ENCODE measurements around the gene PILRA.

Gene PILRA

GRCh38 chr7:100407285-100408180, 34.2 kb downstream of the PILRA start:
- DNase-seq (ENCODE audit: low read depth in 1 of 2, low spot score in 1 of 2), result no peak

GRCh38 chr7:100411101-100411500, 37.8 kb downstream of the PILRA start:
- DNase-seq (ENCODE audit: low read depth in 1 of 2, low spot score in 1 of 2), result no peak

GRCh38 chr7:100413346-100413745, 40.1 kb downstream of the PILRA start:
- DNase-seq (ENCODE audit: low read depth in 1 of 2, low spot score in 1 of 2), result no peak

GRCh38 chr7:100413889-100414288, 40.6 kb downstream of the PILRA start:
- no peak for DNase-seq (ENCODE audit: low read depth in 1 of 2, low spot score in 1 of 2)

- no peak for DNase-seq (ENCODE audit: low read depth in 1 of 2, low spot score in 1 of 2)
Observed at GRCh38 chr7:100415448-100415847, 42.2 kb downstream of the PILRA start.

GRCh38 chr7:100418930-100419659, 45.8 kb downstream of the PILRA start:
- DNase-seq (ENCODE audit: low read depth in 1 of 2, low spot score in 1 of 2), result no peak

- no peak for DNase-seq (ENCODE audit: low read depth in 1 of 2, low spot score in 1 of 2)
Observed at GRCh38 chr7:100419660-100420226, 46.5 kb downstream of the PILRA start.

- no peak for DNase-seq (ENCODE audit: low read depth in 1 of 2, low spot score in 1 of 2)
Observed at GRCh38 chr7:100423315-100423714, 50.0 kb downstream of the PILRA start.

- no peak for DNase-seq (ENCODE audit: low read depth in 1 of 2, low spot score in 1 of 2)
Observed at GRCh38 chr7:100425347-100425746, 52.1 kb downstream of the PILRA start.

- no peak for DNase-seq (ENCODE audit: low read depth in 1 of 2, low spot score in 1 of 2)
Observed at GRCh38 chr7:100426516-100426915, 53.2 kb downstream of the PILRA start.

- DNase-seq (ENCODE audit: low read depth in 1 of 2, low spot score in 1 of 2), result no peak
Observed at GRCh38 chr7:100427762-100428198, 54.5 kb downstream of the PILRA start.

GRCh38 chr7:100428199-100428966, 55.1 kb downstream of the PILRA start, which contains the start of gene ZCWPW1:
TSS of gene ZCWPW1 (minus strand) at chr7:100428703. CDS start at chr7:100420649, 8,054 bp downstream.
- peak; percentile 90 to 94 for DNase-seq (ENCODE audit: low read depth in 1 of 2, low spot score in 1 of 2)

- peak; percentile 100 for DNase-seq (ENCODE audit: low read depth in 1 of 2, low spot score in 1 of 2)
Observed at GRCh38 chr7:100428967-100429636, 55.8 kb downstream of the PILRA start.

- DNase-seq (ENCODE audit: low read depth in 1 of 2, low spot score in 1 of 2), result peak; percentile 92 to 95
Observed at GRCh38 chr7:100429637-100430492, 56.6 kb downstream of the PILRA start, which contains the start of gene MEPCE. TSS of gene MEPCE (plus strand) at chr7:100429831. CDS start at chr7:100430019, 188 bp downstream.

- DNase-seq (ENCODE audit: low read depth in 1 of 2, low spot score in 1 of 2), result no peak
Observed at GRCh38 chr7:100430493-100431285, 57.4 kb downstream of the PILRA start.

GRCh38 chr7:100431286-100431735, 58.0 kb downstream of the PILRA start:
- DNase-seq (ENCODE audit: low read depth in 1 of 2, low spot score in 1 of 2), result no peak

- no peak for DNase-seq (ENCODE audit: low read depth in 1 of 2, low spot score in 1 of 2)
Observed at GRCh38 chr7:100432053-100432452, 58.8 kb downstream of the PILRA start.

GRCh38 chr7:100432621-100433275, 59.5 kb downstream of the PILRA start:
- no peak for DNase-seq (ENCODE audit: low read depth in 1 of 2, low spot score in 1 of 2)

Measured in activated T-helper 1 cell treated with anti-CD3 and anti-CD28 coated beads, Interleukin-2, amount 50 U/mL, for 16 hours (primary cell).